Measurements from ENCODE around the gene RHOT2. TPM values are rescaled to one million over a fixed set of nuclear protein-coding genes. Genes with fewer than 3 reads are reported as not detected.

Gene RHOT2
- total RNA-seq, 1 donor from 2014 or later = 163 TPM

DNA sequence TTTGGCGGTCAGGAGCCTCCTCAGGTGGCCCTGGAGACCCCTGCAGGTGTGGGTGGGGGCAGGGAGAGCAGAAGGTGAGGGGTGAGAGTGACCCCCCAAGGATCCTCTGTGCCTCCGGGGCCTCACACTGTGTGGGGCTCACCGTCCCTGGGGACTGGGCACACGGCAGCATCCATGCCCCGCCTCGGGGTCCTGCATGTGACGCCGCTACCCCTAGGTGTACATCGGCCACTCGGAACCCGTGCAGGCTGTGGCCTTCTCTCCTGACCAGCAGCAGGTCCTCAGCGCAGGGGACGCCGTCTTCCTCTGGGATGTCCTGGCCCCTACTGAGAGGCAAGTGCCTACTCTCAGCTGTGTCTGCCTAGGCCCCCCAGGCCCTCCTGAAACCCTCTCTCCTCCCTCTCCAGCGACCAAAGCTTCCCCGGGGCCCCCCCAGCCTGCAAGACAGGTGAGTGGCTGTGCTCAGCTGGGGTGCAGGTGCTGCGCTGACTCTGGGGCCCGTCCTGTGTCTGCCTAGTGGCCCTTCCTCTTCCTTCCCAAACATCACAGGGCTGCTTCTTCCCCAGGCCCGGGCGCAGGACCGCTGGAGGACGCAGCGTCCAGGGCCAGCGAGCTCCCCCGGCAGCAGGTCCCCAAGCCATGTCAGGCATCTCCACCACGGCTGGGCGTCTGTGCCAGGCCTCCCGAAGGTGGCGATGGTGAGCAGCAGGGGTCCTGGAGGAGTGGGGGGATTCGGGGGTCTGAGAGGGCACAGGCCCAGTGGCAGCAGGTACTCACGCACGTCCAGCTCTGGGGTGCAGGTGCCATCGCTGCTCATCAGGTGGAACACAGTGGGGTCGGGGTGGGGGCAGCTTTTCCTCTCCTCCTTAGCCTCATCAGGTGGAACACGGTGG is 9.0 kb upstream of the RHOT2 start:
- Mint-ChIP-seq H3K4me3 (no peak overlapping the region), H3K36me3 (no peaks in the 10 kb centered on the region), H3K4me1 (ENCODE audit: unreplicated experiment) (no peaks in the 10 kb centered on the region), H3K9me3 (no peaks in the 10 kb centered on the region), H3K27ac (no peak overlapping the region), H3K27me3 (no peaks in the 10 kb centered on the region)
- TF ChIP-seq, protein P1, sequence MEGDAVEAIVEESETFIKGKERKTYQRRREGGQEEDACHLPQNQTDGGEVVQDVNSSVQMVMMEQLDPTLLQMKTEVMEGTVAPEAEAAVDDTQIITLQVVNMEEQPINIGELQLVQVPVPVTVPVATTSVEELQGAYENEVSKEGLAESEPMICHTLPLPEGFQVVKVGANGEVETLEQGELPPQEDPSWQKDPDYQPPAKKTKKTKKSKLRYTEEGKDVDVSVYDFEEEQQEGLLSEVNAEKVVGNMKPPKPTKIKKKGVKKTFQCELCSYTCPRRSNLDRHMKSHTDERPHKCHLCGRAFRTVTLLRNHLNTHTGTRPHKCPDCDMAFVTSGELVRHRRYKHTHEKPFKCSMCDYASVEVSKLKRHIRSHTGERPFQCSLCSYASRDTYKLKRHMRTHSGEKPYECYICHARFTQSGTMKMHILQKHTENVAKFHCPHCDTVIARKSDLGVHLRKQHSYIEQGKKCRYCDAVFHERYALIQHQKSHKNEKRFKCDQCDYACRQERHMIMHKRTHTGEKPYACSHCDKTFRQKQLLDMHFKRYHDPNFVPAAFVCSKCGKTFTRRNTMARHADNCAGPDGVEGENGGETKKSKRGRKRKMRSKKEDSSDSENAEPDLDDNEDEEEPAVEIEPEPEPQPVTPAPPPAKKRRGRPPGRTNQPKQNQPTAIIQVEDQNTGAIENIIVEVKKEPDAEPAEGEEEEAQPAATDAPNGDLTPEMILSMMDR (conservative IDR thresholded peaks at IDR 0.05) = peak; percentile 16
- DNase-seq (ENCODE audit: extremely low spot score, unreplicated experiment) = no peak

DNA sequence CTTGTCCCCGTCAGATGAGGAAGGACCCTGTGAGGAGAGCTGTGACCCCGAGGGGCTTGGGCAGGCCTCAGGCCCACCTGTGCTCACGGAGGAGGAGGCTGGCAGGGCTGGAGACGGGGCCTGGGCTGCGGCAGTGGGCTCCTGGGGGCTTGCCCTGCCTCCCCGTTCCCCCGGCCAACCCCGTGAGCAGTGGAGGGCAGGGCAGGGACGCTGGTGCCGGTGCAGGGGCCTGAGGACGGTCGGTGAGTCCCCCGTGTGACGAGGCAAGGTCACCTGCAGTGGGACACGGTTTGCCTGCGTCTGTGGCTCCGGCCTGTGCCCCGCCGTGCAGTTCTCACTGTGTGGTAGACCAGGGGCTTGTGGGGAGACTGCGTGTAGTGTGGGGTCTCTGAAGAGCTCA is 8.3 kb upstream of the RHOT2 start:
- no peaks in the 10 kb centered on the region for H3K27me3 Mint-ChIP-seq
- H3K27ac Mint-ChIP-seq = no peak overlapping the region
- H3K36me3 Mint-ChIP-seq = no peaks in the 10 kb centered on the region
- H3K9me3 Mint-ChIP-seq = no peaks in the 10 kb centered on the region
- H3K4me1 Mint-ChIP-seq (ENCODE audit: unreplicated experiment) = no peaks in the 10 kb centered on the region
- H3K4me3 Mint-ChIP-seq = no peak overlapping the region
- DNase-seq (ENCODE audit: extremely low spot score, unreplicated experiment) = no peak
- TF ChIP-seq, protein P1 (conservative IDR thresholded peaks at IDR 0.05) = no peak

DNA sequence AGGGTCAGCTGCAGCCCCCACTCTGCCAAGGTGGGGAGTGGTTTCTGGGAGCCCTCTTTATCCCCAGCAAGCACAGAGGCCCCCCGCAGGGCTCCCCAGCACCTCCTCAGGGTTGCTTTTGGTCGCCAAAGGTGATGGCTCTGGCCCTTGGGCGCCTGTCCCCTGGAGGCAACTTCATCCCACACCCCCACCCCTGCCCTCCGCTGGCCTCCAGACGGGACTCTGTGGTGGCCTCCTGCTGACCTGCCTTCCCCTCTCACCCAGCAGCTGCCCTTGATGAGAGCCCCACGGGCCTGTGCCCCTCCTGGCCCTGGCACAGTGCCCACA is 7.8 kb upstream of the RHOT2 start:
- DNase-seq (ENCODE audit: extremely low spot score, unreplicated experiment) = no peak
- H3K27ac Mint-ChIP-seq = no peak overlapping the region
- TF ChIP-seq, protein P1 (conservative IDR thresholded peaks at IDR 0.05) = no peak
- H3K4me3 Mint-ChIP-seq = no peak overlapping the region
- no peaks in the 10 kb centered on the region for H3K36me3 Mint-ChIP-seq
- H3K27me3 Mint-ChIP-seq = no peaks in the 10 kb centered on the region
- H3K4me1 Mint-ChIP-seq (ENCODE audit: unreplicated experiment) = no peaks in the 10 kb centered on the region
- no peaks in the 10 kb centered on the region for H3K9me3 Mint-ChIP-seq

DNA sequence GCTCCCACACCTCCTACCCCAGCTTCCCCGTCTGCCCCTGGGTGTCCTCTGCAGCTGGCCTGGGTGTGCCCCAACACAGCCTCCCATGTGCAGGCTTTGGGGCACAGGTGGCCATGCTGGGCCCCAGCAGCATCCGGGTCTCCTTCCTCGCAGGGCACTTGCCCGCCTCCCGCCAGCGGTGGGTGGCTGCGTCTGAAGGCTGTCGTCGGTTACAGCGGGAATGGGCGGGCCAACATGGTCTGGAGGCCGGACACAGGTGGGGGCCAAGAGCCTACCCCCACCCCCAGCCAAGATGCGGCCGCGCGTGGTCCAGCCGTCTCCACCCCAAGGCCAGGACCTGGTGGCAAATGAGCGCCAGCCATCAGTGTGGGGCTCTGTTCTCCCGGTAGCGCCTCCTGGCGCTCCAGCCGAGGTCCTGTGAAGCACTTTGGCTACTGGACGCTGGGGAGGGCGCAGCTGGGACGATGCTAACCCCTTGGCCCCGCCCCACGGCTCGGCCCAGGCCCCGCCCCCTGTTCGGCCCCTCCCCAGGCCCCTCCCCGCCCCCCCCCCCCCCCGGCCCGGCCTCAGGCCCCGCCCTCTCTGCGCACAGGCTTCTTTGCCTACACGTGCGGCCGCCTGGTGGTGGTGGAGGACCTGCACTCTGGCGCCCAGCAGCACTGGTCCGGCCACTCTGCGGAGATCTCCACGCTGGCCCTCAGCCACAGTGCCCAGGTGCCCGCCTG is 7.3 kb upstream of the RHOT2 start:
- Mint-ChIP-seq H3K4me3 (no peak overlapping the region), H3K36me3 (no peaks in the 10 kb centered on the region), H3K27ac (no peak overlapping the region), H3K27me3 (no peaks in the 10 kb centered on the region), H3K9me3 (no peaks in the 10 kb centered on the region), H3K4me1 (ENCODE audit: unreplicated experiment) (no peaks in the 10 kb centered on the region)
- TF ChIP-seq, protein P1 (conservative IDR thresholded peaks at IDR 0.05) = peak; percentile 78
- DNase-seq (ENCODE audit: extremely low spot score, unreplicated experiment) = no peak

DNA sequence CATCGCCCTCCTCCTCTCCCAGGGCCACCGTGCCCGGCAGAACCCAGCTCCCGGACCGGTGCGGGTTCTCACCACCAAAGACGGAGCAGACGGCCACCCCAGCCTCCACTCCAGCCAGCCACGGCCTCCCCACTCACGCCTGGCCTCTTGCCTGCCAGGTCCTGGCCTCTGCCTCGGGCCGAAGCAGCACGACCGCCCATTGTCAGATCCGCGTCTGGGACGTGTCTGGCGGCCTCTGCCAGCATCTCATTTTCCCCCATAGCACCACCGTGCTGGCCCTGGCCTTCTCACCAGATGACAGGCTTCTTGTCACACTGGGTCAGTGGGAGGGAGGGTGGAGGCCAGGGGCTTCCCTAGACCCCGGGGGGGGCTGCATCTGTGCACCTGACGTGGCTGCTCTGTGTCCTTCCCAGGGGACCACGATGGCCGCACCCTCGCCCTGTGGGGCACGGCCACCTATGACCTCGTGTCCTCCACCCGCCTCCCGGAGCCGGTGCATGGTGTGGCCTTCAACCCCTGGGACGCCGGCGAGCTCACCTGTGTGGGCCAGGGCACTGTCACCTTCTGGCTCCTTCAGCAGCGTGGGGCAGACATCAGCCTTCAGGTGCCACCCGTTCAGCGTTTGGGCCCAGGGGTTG is 6.6 kb upstream of the RHOT2 start:
- H3K27me3 Mint-ChIP-seq = no peaks in the 10 kb centered on the region
- no peaks in the 10 kb centered on the region for H3K9me3 Mint-ChIP-seq
- no peak overlapping the region for H3K4me3 Mint-ChIP-seq
- TF ChIP-seq, protein P1 (conservative IDR thresholded peaks at IDR 0.05) = no peak
- no peaks in the 10 kb centered on the region for H3K36me3 Mint-ChIP-seq
- no peaks in the 10 kb centered on the region for H3K4me1 Mint-ChIP-seq (ENCODE audit: unreplicated experiment)
- DNase-seq (ENCODE audit: extremely low spot score, unreplicated experiment) = no peak
- H3K27ac Mint-ChIP-seq = no peak overlapping the region
